ENCODE data around the gene HES7. TPM values are rescaled to one million over a fixed set of nuclear protein-coding genes. Genes with fewer than 3 reads are reported as not detected.

The HES7 gene
- total RNA-seq, 1 experiment from 2014 or later, result 0.61 TPM

GRCh38 chr17:8146381-8147140 lies 22.7 kb upstream of the HES7 start:
- no peak for ATAC-seq
- Histone ChIP-seq H3K4me1 (ENCODE audit: control insufficient read depth in 1 of 2, insufficient read depth in 2 of 2, low read length in 2 of 2) (peaks cover 6 to 12% of the 10 kb centered on the region in 2 experiments), H3K36me3 (ENCODE audit: control insufficient read depth in 1 of 2, insufficient read depth in 2 of 2, low read length in 2 of 2) (peaks cover 46 to 71% of the 10 kb centered on the region in 2 experiments), H3K9me2 (ENCODE audit: insufficient read depth) (no peaks in the 10 kb centered on the region), H3K79me2 (ENCODE audit: insufficient read depth, low read length) (peaks cover 19% of the 10 kb centered on the region), H3K4me2 (ENCODE audit: low read length) (no peak overlapping the region), H4K20me1 (ENCODE audit: insufficient read depth) (no peaks in the 10 kb centered on the region), H3K27ac (ENCODE audit: low read depth, low read length) (no peak overlapping the region), H3K9me3 (ENCODE audit: control insufficient read depth in 1 of 2, insufficient read depth in 1 of 2, low read depth in 1 of 2, low read length in 2 of 2) (no peaks in the 10 kb centered on the region), H3K9ac (ENCODE audit: low read length) (no peak overlapping the region), H2AFZ (ENCODE audit: low read depth, low read length, poor library complexity, severe bottlenecking) (no peak overlapping the region), H3K27me3 (ENCODE audit: insufficient read depth, low read length) (no peaks in the 10 kb centered on the region), H3K4me3 (replicated peaks in 1 of 2; ENCODE audit: low read depth in 1 of 2, low read length in 2 of 2) (no peak overlapping the region)
- ChIA-PET RAD21 (ENCODE audit: low non-redundant PET in 1 of 2, low total read pairs in 2 of 2, uncharacterized antibody in 2 of 2, unreplicated experiment in 2 of 2) (no interaction called here), CTCF (no interaction called here), POLR2A (interaction anchor here (1.0 kb wide), 1 partner anchor 7 kb away, joined by 3 read pairs; no protein-coding TSS in a partner anchor)
- DNase-seq (ENCODE audit: low read depth, low spot score), result no peak
- no peak for TF ChIP-seq CEBPB (IDR thresholded peaks at IDR 0.05; ENCODE audit: low read depth)
- TF ChIP-seq ZBTB33 (IDR thresholded peaks at IDR 0.05; ENCODE audit: extremely low read depth, insufficient replicate concordance, low read length), result no peak
- no peak for TF ChIP-seq ZFX (IDR thresholded peaks at IDR 0.05)
- no peak for TF ChIP-seq POLR2AphosphoS5 (IDR thresholded peaks at IDR 0.05; ENCODE audit: low read depth, low read length)
- TF ChIP-seq JUND (IDR thresholded peaks at IDR 0.05), result no peak
- TF ChIP-seq EZH2phosphoT487 (IDR thresholded peaks at IDR 0.05; ENCODE audit: borderline replicate concordance), result no peak
- TF ChIP-seq FOSL1 (IDR thresholded peaks at IDR 0.05; ENCODE audit: low read depth), result no peak
- no peak for TF ChIP-seq ELF1 (IDR thresholded peaks at IDR 0.05; ENCODE audit: borderline replicate concordance, low read depth)
- TF ChIP-seq TCF7L2 (IDR thresholded peaks at IDR 0.05; ENCODE audit: borderline replicate concordance, extremely low read depth, insufficient read depth, insufficient read length), result no peak
- TF ChIP-seq EGR1 (IDR thresholded peaks at IDR 0.05; ENCODE audit: low read depth), result no peak
- TF ChIP-seq SP1 (IDR thresholded peaks at IDR 0.05; ENCODE audit: low read depth), result no peak
- TF ChIP-seq ZNF274 (IDR thresholded peaks at IDR 0.05; ENCODE audit: low read depth, low read length), result no peak
- no peak for TF ChIP-seq REST (IDR thresholded peaks at IDR 0.05; ENCODE audit: low read depth)
- TF ChIP-seq SRF (IDR thresholded peaks at IDR 0.05; ENCODE audit: low read depth), result no peak
- no peak for TF ChIP-seq CBX3 (IDR thresholded peaks at IDR 0.05; ENCODE audit: low read depth)
- no peak for TF ChIP-seq SIN3A (IDR thresholded peaks at IDR 0.05; ENCODE audit: low read depth)
- TF ChIP-seq CTCF (IDR thresholded peaks at IDR 0.05 in 2 of 3, conservative IDR thresholded peaks at IDR 0.05 in 1 of 3; ENCODE audit: borderline replicate concordance in 1 of 3, insufficient read depth in 1 of 3, low read depth in 2 of 3, low read length in 2 of 3), result no peak
- no peak for TF ChIP-seq ATF3 (IDR thresholded peaks at IDR 0.05)
- intact Hi-C loops (cut with micrococcal nuclease), result no loop called here
- no TSS peak for BruUV-seq (replicated peaks)
